Measurements from ENCODE around the gene C11orf24. TPM values are rescaled to one million over a fixed set of nuclear protein-coding genes. Genes with fewer than 3 reads are reported as not detected.
"Not testable (repeated sequence)": the region's sequence is repeated elsewhere in the genome, so short reads cannot be mapped to it uniquely, and the experiment has no call there.

C11orf24 gene
- 10.6 TPM for total RNA-seq

GRCh38 chr11:68271781-68272608, at the start of gene C11orf24:
TSS of gene C11orf24 (minus strand) at chr11:68271973. CDS start at chr11:68263767, 8,206 bp downstream.
- DNase-seq = peak; percentile 93

GRCh38 chr11:68317147-68317785, 45.5 kb upstream of the C11orf24 start:
- no peak for DNase-seq

- no peak for DNase-seq
Observed at GRCh38 chr11:68315171-68315920, 43.6 kb upstream of the C11orf24 start.

- no peak for DNase-seq
Observed at GRCh38 chr11:68314203-68315170, 42.7 kb upstream of the C11orf24 start.

- DNase-seq = no peak
Observed at GRCh38 chr11:68313574-68314202, 41.9 kb upstream of the C11orf24 start.

GRCh38 chr11:68312780-68313573, 41.2 kb upstream of the C11orf24 start:
- no peak for DNase-seq

GRCh38 chr11:68312117-68312779, 40.5 kb upstream of the C11orf24 start, which contains the start of gene LRP5:
TSS of gene LRP5 (plus strand) at chr11:68312591. CDS start at chr11:68312715, 124 bp downstream.
- no peak for DNase-seq

- DNase-seq = no peak
Observed at GRCh38 chr11:68311160-68312116, 39.7 kb upstream of the C11orf24 start.

GRCh38 chr11:68309621-68310185, 37.9 kb upstream of the C11orf24 start:
- no peak for DNase-seq

- DNase-seq = no peak
Observed at GRCh38 chr11:68308068-68308467, 36.3 kb upstream of the C11orf24 start.

- DNase-seq = no peak
Observed at GRCh38 chr11:68306636-68307035, 34.9 kb upstream of the C11orf24 start.

GRCh38 chr11:68303982-68304780, 32.4 kb upstream of the C11orf24 start:
- DNase-seq = no peak

- DNase-seq = no peak
Observed at GRCh38 chr11:68303083-68303482, 31.3 kb upstream of the C11orf24 start.

- no peak for DNase-seq
Observed at GRCh38 chr11:68302670-68303069, 30.9 kb upstream of the C11orf24 start.

GRCh38 chr11:68302256-68302655, 30.5 kb upstream of the C11orf24 start:
- DNase-seq = no peak

- no peak for DNase-seq
Observed at GRCh38 chr11:68300076-68300830, 28.5 kb upstream of the C11orf24 start.

- DNase-seq = not testable (repeated sequence)
Observed at GRCh38 chr11:68299517-68299879, 27.7 kb upstream of the C11orf24 start.
